Adipocyte (in vitro differentiated cells): ENCODE data around the gene SNTA1.
"Not testable (repeated sequence)": the region's sequence is repeated elsewhere in the genome, so short reads cannot be mapped to it uniquely, and the experiment has no call there.

Experiments used
- DNase-seq: peaks from one replicate; pipeline ENCODE4 v3.0.0-alpha.2; 2015; ENCODE audit warnings: low read depth
- H3K27me3 ChIP-seq: replicated peaks from 2 replicates; pipeline ENCODE4 v1.7.0; 2013; ENCODE audit warnings: mild to moderate bottlenecking, low read length, moderate library complexity; ENCODE audit not compliant: control insufficient read depth, insufficient read depth
- H3K36me3 ChIP-seq: 2 replicates; pipeline ENCODE4 v1.7.0; 2013; ENCODE audit warnings: low read length, mild to moderate bottlenecking, moderate library complexity; ENCODE audit not compliant: control insufficient read depth, insufficient read depth, severe bottlenecking
- H3K4me1 ChIP-seq: 2 replicates; pipeline ENCODE4 v1.7.0; 2013; ENCODE audit warnings: mild to moderate bottlenecking, low read length, moderate library complexity; ENCODE audit not compliant: control insufficient read depth, insufficient read depth
- H3K4me3 ChIP-seq: 2 replicates; pipeline ENCODE4 v1.7.0; 2013; ENCODE audit warnings: mild to moderate bottlenecking, low read length, moderate library complexity
- H3K9ac ChIP-seq: 2 replicates; pipeline ENCODE4 v1.7.0; 2013; ENCODE audit warnings: mild to moderate bottlenecking, low read length, moderate library complexity
- H3K9me3 ChIP-seq: 2 replicates; pipeline ENCODE4 v1.7.0; 2013; ENCODE audit warnings: mild to moderate bottlenecking, low read length, moderate library complexity; ENCODE audit not compliant: control insufficient read depth

Gene SNTA1

DNA sequence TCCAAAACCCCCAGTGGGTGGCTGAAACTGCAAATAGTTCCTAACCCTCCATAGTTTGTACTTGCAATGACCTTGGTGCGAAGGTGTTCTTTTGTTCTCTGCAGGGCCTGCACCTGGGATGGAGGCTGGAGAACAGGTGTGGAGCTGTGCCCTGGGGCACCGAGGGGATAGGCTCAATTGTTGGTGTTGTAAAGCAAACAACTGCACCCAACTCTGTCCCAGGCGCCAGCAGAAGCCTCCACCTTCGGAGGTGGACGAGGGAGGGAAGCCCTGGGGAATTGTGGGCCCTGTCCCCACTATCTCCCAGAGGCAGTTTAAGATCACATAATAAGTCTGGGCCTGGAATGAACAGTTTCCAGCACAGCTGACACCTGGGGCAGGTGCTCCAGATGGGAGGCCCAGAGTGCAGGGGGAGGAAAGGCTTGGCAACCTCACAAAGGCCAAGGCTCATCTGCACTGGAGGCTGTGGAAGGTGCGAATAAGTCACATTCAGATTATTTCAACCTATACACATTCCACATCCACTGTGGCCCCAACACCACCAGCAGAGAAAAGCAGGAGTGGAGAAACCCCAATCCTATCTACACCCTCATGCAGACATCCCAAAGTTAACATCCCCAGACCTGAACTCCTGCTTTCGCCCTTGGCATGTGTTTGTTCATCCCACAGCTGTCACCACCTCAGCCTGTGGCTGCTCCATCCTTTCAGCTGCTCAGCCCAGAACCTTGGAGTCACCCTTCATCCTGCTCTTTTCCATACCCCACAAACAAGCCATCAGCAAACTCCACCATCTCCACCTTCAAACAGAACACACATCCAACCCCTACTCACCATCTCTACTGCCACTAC is 34.0 kb upstream of the SNTA1 start:
- H3K9ac ChIP-seq: no peak overlapping the region
- H3K36me3 ChIP-seq: no peaks in the 10 kb centered on the region
- H3K9me3 ChIP-seq: no peaks in the 10 kb centered on the region
- H3K27me3 ChIP-seq: peaks cover 19% of the 10 kb centered on the region
- no peak overlapping the region for H3K4me3 ChIP-seq
- H3K4me1 ChIP-seq: no peaks in the 10 kb centered on the region
- no peak for DNase-seq

DNA sequence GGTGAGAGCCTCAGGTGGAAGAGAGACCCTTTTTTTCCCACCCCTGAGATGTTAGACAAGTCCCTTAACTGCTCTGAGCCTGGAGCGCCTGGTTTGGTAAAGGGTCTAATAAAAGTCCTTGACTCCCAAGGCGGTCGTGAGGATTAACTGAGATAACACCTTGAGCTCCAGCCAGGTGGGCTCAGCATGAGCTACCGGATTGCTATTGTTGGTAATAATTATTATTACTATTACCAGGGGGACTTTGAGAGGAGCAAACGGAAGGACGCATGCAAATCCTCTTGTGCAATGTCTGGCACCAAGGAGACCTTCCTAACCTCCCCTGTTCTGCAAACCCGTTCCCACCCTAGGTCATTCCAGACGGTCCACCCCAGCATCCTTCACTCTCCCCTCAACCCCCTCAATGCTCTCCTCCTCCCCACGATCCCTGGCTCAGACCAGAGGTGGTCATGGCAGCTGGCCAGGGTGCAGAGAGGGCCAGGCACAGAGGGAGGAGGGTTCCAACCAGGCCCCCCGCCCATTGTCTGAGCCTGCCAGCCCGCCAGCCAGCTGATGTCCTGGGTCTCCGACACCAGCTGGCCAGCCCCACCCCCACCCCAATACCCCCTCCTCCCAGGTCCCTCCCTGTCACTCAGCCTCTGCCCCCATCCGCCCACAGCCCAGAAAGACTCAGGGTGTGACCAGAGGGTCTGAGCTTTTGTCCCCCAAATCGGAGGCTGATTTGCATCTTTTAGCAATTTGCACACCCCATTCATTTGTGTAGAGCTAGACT is 32.0 kb upstream of the SNTA1 start:
- Histone ChIP-seq H3K36me3 (no peaks in the 10 kb centered on the region), H3K4me1 (no peaks in the 10 kb centered on the region), H3K9me3 (no peaks in the 10 kb centered on the region), H3K27me3 (peaks cover 19% of the 10 kb centered on the region), H3K4me3 (no peak overlapping the region), H3K9ac (no peak overlapping the region)
- no peak for DNase-seq

DNA sequence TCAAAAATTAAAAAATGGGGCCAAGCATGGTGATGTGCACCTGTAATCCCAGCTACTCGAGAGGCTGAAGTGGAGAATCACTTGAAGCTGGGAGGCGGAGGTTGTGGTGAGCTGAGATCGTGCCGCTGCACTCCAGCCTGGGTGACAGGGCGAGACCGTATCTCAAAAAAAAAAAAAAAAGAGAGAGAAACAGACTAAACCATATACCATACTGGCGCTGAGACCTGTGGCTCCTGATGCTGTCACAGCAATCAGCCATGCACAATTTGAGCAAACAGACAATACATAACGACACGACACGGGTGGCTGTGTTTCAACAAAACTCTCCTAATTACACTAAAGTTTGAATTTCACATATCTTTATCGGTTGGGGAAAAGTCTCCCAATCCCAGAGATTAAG is 31.4 kb upstream of the SNTA1 start:
- DNase-seq: no peak
- no peak overlapping the region for H3K9ac ChIP-seq
- no peaks in the 10 kb centered on the region for H3K36me3 ChIP-seq
- no peaks in the 10 kb centered on the region for H3K9me3 ChIP-seq
- H3K27me3 ChIP-seq: peaks cover 19% of the 10 kb centered on the region
- no peak overlapping the region for H3K4me3 ChIP-seq
- H3K4me1 ChIP-seq: no peaks in the 10 kb centered on the region

DNA sequence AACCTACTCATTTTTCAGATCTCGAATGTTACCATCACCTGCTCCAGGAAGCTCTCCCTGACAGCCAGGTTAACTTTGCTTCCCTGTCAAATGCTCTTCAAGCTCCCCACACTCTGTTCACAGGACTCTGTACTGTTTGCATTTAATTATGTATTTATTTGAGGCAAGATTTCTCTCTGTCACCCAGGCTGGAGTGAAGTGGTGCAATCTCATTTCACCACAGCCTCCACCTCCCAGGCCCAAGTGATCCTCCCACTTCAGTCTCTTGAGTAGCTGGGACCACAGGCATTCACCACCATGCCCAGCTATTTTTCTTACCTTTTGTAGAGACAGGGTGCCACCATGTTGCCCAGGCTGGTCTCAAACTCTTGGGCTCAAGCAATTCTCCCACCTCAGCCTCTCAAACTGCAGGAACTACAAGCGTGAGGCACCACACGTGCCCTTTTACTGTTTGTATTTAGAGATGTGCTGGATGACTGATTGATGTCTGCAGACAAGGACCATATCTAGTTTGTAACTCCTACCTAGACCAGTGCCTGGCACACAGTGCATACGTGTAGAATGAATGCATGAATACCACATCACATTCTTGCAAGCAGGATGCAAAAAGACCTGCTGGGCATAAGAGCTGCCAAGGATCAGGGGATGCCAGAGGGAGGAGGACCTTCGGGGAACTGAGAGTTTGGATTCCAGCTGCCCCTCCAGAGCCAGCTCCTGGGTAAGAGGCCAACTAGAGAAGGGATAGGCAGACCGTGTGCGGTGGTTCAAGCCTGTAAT is 30.7 kb upstream of the SNTA1 start:
- H3K27me3 ChIP-seq: peaks cover 19% of the 10 kb centered on the region
- no peak overlapping the region for H3K9ac ChIP-seq
- H3K4me3 ChIP-seq: no peak overlapping the region
- DNase-seq: no peak
- H3K9me3 ChIP-seq: no peaks in the 10 kb centered on the region
- H3K4me1 ChIP-seq: no peaks in the 10 kb centered on the region
- H3K36me3 ChIP-seq: no peaks in the 10 kb centered on the region

DNA sequence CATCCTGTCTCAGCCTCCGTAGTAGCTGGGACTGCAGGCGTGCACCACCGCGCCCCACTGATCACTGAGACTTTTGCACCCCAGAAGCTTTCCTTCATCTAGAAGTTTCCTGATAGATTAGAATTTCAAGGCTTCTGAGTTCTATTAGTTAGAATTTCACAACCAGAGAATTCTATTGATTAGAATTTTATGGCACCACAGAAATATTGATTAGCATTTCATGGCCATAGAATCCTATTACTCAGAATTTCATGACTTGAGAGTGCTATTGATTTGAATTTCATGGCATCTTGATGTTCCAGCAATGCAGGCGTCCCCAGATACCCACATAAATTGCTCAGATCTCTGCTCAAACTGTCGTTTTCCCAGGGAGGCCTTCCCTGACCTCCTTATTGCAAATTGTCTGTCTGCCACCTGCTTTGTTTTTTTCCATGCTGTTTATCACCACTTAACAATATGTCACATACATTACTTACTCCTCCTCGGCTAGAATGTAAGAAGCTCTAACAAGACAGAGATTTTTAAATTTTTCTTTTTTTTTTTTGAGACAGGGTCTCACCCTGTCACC is 29.4 kb upstream of the SNTA1 start:
- peaks cover 19% of the 10 kb centered on the region for H3K27me3 ChIP-seq
- no peaks in the 10 kb centered on the region for H3K9me3 ChIP-seq

DNA sequence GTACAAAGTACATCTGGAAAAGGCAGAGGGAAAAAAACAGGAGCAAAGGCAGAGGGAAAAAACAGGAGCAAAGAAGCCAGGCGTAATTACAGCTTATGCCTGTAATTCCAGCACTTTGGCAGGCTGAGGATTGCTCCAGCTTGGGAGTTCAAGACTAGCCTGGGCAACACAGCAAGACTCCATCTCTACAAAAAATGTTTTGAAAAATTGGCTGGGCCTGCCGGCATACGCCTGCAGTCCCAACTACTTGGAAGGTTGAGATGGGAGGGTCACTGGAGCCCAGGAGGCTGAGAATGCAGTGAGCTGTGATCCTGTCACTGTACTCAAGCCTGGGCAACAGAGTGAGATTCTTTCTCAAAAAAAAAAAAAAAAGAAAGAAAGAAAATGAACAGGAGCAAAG is 27.3 kb upstream of the SNTA1 start:
- no peaks in the 10 kb centered on the region for H3K9me3 ChIP-seq
- no peak overlapping the region for H3K9ac ChIP-seq
- no peak overlapping the region for H3K4me3 ChIP-seq

More for the DNA sequence above, 29.4 kb upstream of the SNTA1 start:
- DNase-seq: no peak
- no peaks in the 10 kb centered on the region for H3K4me1 ChIP-seq
- H3K36me3 ChIP-seq: no peaks in the 10 kb centered on the region
- no peak overlapping the region for H3K9ac ChIP-seq
- no peak overlapping the region for H3K4me3 ChIP-seq

DNA sequence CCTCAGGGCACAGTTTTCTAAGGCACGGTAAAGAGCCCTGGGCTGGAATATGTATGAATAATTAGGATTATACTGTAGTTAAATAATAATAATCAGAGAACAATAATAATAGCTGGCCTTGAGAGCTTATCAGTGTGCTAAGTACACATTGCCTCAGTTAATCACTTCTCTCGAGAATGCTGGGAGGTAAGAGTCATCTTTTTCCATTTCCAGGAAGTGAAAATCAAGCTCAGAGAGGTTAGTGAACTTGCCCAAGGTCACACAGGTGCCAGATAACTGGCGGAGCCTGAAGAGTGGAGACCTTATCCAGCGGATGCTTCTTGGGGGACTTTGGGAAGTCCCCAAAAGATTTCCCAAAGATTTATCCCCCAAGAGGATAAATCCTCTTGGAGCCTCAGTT is 26.9 kb upstream of the SNTA1 start:
- DNase-seq: no peak
- no peak overlapping the region for H3K9ac ChIP-seq
- H3K9me3 ChIP-seq: no peaks in the 10 kb centered on the region
- peaks cover 12% of the 10 kb centered on the region for H3K27me3 ChIP-seq
- H3K4me1 ChIP-seq: no peaks in the 10 kb centered on the region
- H3K36me3 ChIP-seq: no peaks in the 10 kb centered on the region
- H3K4me3 ChIP-seq: no peak overlapping the region

More for the DNA sequence above, 27.3 kb upstream of the SNTA1 start:
- peaks cover 14% of the 10 kb centered on the region for H3K27me3 ChIP-seq
- H3K4me1 ChIP-seq: no peaks in the 10 kb centered on the region
- no peak for DNase-seq
- H3K36me3 ChIP-seq: no peaks in the 10 kb centered on the region

GRCh38 chr20:33466303-33466646 is 22.7 kb upstream of the SNTA1 start:
- no peak for DNase-seq
- Histone ChIP-seq H3K4me1 (no peaks in the 10 kb centered on the region), H3K27me3 (peaks cover 3% of the 10 kb centered on the region), H3K9me3 (no peaks in the 10 kb centered on the region), H3K9ac (no peak overlapping the region), H3K4me3 (no peak overlapping the region), H3K36me3 (no peaks in the 10 kb centered on the region)

DNA sequence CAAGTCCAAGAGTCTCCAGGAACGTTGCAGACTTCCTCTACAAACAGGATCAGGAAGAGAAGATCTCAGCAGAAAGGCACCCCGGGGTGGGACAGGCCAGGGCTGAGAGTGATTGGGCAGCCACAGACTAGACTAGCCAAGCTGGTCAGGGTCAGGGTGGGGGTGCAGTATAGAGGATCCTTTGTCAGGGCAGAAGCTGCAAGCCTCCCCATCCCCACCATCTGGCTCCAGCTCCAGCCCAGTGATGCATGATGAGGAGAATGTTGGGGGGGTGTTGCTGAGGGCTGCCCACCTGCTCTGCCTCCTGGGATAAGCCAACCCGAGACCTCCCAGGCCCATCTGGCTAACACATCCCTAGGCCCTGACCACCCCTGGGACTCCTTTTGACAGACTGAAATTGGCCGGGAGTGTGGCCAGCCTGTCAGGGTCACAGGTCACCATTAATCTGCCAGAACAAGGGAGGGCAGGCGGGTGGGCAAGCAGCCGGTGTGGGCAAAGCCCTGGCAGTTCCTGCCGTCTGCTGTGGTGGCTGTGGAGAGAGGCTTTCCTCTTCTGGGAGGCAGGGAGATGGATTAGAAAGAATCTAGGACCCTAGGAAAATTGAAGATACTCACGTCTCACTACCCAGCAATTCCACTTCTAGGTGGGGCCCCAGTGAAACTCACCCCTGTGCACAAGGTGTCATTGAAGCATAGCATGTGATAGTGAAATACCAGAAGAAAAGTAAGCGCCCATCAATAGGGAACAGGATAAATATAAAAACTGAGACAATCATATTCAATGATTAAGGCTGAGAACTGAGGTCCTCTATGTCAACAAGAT is 22.1 kb upstream of the SNTA1 start:
- Histone ChIP-seq H3K27me3 (peaks cover 3% of the 10 kb centered on the region), H3K9ac (no peak overlapping the region), H3K4me3 (no peak overlapping the region), H3K36me3 (no peaks in the 10 kb centered on the region), H3K4me1 (no peaks in the 10 kb centered on the region), H3K9me3 (no peaks in the 10 kb centered on the region)
- no peak for DNase-seq

- H3K36me3 ChIP-seq, H3K4me1 ChIP-seq, H3K27me3 ChIP-seq, H3K9me3 ChIP-seq, H3K9ac ChIP-seq, DNase-seq, H3K4me3 ChIP-seq: not testable (repeated sequence)
These were observed 21.2 kb upstream of the SNTA1 start for GRCh38 chr20:33464759-33465158.
